Activated CD4-positive, alpha-beta memory T cell treated with anti-CD3 and anti-CD28 coated beads for 36 hours (primary cell): Measurements from ENCODE around the gene BAZ2B. TPM values are rescaled to one million over a fixed set of nuclear protein-coding genes. Genes with fewer than 3 reads are reported as not detected.
A peak's percentile ranks its signal among the peaks of the same experiment; 100 is the strongest.
"Not testable (repeated sequence)": the region's sequence is repeated elsewhere in the genome, so short reads cannot be mapped to it uniquely, and the experiment has no call there.

Source experiments
- CTCF ChIA-PET: fragments of 350-600 bp; sonication (Branson Sonifier 250); formaldehyde crosslinking; loops from one replicate; lab custom pipeline; 2021; ENCODE audit warnings: antibody characterized with exemption, inconsistent platforms; lab: Charles Lee
- POLR2A ChIA-PET: fragments of 350-600 bp; sonication (Branson Sonifier 250); formaldehyde crosslinking; loops from one replicate; lab custom pipeline; 2021; ENCODE audit warnings: antibody characterized with exemption; lab: Charles Lee
- DNase-seq: peaks from one replicate; pipeline ENCODE4 v3.0.0-alpha.2; 2020
- H3K27ac Mint-ChIP-seq: one replicate; pipeline ENCODE4 v1.8.0; 2021; ENCODE audit warnings: mixed read lengths
- H3K27me3 Mint-ChIP-seq: one replicate; pipeline ENCODE4 v1.8.0; 2021; ENCODE audit warnings: mixed read lengths
- H3K36me3 Mint-ChIP-seq: one replicate; pipeline ENCODE4 v1.8.0; 2021; ENCODE audit warnings: mixed read lengths
- H3K4me1 Mint-ChIP-seq: one replicate; pipeline ENCODE4 v1.8.0; 2021; ENCODE audit warnings: low read depth, mixed read lengths
- H3K4me3 Mint-ChIP-seq: one replicate; pipeline ENCODE4 v1.8.0; 2021; ENCODE audit warnings: mild to moderate bottlenecking, mixed read lengths
- H3K9me3 Mint-ChIP-seq: one replicate; pipeline ENCODE4 v1.8.0; 2021; ENCODE audit warnings: mixed read lengths
- intact Hi-C: fragments of 100-400 bp; cut with micrococcal nuclease; formaldehyde crosslinking; loops from one replicate; pipeline ENCODE4 v1.15.1; 2023
- total RNA-seq, 2 experiments: library from RNA; stranded (reverse); gene quantifications; one replicate each; pipeline ENCODE4 v1.2.3, GENCODE V29; 2021

The BAZ2B gene
- total RNA-seq, 2 experiments from 2014 or later: 9.1 to 10.2 TPM

DNA sequence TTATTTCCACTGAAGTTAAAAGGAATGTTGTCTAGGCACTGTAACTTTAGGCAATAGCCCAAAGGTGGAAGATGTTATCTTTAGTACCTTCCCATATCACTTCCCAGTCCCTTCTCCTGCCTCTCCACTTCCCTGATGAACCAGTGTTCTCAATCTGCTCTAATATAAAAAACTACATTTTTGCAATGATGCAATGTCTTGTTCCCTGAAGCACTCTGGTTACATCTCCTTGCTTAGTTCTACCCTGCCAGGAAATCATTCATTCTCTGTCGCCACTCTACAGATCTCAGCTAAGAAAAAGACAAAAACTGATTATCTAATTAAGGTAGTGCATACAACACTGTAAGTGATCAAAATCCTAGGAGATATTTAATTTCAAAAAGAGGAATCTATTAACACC is 71.3 kb downstream of the BAZ2B start:
- ChIA-PET POLR2A (no interaction called here), CTCF (no interaction called here)
- DNase-seq: no peak
- Mint-ChIP-seq H3K4me3 (no peak overlapping the region), H3K9me3 (peaks cover 10% of the 10 kb centered on the region), H3K27me3 (no peaks in the 10 kb centered on the region), H3K36me3 (peaks cover 8% of the 10 kb centered on the region), H3K27ac (no peak overlapping the region), H3K4me1 (no peaks in the 10 kb centered on the region)
- intact Hi-C loops: no loop called here

DNA sequence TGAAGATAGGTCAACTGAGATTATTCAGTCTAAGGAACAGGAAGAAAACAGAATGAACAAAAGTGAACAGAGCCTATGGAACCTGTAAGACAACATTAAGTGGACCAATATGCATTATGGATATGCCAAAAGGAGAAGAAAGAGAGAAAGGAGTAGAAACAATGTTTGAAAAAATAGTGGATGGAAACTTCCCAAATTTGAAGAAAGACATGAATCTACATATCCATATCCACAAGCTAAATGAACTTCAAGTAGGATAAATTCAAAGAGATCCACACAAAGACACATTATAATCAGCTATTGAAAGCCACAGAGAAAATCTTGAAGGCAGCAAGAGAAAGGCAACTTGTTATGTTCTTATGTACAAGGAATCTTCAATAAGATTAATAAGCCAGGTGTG is 74.2 kb downstream of the BAZ2B start:
- H3K4me3 Mint-ChIP-seq: no peak overlapping the region

DNA sequence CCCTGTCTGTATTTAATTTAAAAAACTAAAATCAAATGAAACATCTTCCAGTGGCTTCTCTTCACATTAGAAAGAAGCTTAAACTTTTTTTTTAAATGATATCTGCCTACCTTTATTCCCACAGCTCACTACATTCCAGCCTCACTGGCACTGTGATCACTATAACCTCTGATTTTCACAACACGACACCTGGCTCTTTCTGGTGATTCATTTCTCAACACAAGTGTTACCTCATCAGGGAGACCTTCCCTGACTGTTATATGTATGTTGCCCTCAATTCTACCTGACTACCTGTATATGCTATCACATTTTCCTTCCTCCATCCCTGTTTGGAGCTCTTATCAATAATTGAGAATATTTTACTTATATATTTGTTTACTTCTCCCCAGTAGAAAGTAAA is 76.6 kb downstream of the BAZ2B start:
- peaks cover 10% of the 10 kb centered on the region for H3K9me3 Mint-ChIP-seq
- DNase-seq: no peak
- H3K27me3 Mint-ChIP-seq: no peaks in the 10 kb centered on the region
- ChIA-PET CTCF (no interaction called here), POLR2A (no interaction called here)
- intact Hi-C loops: no loop called here
- no peak overlapping the region for H3K4me3 Mint-ChIP-seq
- H3K27ac Mint-ChIP-seq: no peak overlapping the region
- H3K4me1 Mint-ChIP-seq: no peaks in the 10 kb centered on the region
- peaks cover 8% of the 10 kb centered on the region for H3K36me3 Mint-ChIP-seq

More for the DNA sequence above, 74.2 kb downstream of the BAZ2B start:
- intact Hi-C loops: no loop called here
- Mint-ChIP-seq H3K9me3 (peaks cover 10% of the 10 kb centered on the region), H3K36me3 (peaks cover 8% of the 10 kb centered on the region), H3K4me1 (no peaks in the 10 kb centered on the region), H3K27ac (no peak overlapping the region), H3K27me3 (no peaks in the 10 kb centered on the region)
- ChIA-PET CTCF (no interaction called here), POLR2A (no interaction called here)
- no peak for DNase-seq

DNA sequence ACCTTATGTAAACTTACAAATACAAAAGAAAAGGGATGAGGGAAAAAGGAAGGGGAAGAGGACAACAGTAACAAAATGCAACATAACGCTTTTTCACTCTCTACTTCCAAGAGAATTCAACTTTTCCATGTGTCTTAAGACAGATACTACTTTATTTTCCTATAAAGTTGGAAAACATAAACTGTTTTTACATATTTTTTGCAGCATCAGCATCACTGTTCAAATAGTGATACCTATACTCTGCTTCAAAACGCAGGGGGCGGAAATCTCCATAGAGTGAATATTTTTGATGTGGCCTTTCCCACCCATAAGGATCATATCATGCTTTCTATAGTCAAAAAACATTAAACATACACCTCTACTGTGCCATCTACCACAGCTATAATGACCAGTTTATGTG is 77.5 kb downstream of the BAZ2B start:
- intact Hi-C loops: no loop called here
- ChIA-PET CTCF (no interaction called here), POLR2A (no interaction called here)
- no peak overlapping the region for H3K4me3 Mint-ChIP-seq
- no peaks in the 10 kb centered on the region for H3K4me1 Mint-ChIP-seq
- DNase-seq: no peak
- peaks cover 8% of the 10 kb centered on the region for H3K36me3 Mint-ChIP-seq
- peaks cover 10% of the 10 kb centered on the region for H3K9me3 Mint-ChIP-seq
- H3K27me3 Mint-ChIP-seq: no peaks in the 10 kb centered on the region
- no peak overlapping the region for H3K27ac Mint-ChIP-seq

DNA sequence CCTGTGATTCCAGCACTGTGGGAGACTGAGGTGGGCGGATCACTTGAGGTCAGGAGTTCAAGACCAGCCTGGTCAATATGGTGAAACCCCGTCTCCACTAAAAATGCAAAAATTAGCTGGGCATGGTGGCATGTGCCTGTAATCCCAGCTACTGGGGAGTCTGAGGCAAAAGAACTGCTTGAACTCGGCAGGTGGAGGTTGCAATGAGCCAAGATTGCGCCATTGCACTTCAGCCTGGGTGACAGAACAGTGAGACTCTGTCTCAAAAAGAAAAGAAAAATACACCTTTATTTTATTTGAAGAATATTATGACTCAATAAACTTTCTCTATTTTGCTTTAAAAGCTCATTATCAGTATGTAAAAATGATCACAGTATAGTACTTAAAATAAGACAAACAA is 81.1 kb downstream of the BAZ2B start:
- CTCF ChIA-PET, H3K36me3 Mint-ChIP-seq, H3K4me3 Mint-ChIP-seq, H3K27ac Mint-ChIP-seq, POLR2A ChIA-PET, H3K4me1 Mint-ChIP-seq, H3K27me3 Mint-ChIP-seq, H3K9me3 Mint-ChIP-seq, DNase-seq, intact Hi-C loops: not testable (repeated sequence)

DNA sequence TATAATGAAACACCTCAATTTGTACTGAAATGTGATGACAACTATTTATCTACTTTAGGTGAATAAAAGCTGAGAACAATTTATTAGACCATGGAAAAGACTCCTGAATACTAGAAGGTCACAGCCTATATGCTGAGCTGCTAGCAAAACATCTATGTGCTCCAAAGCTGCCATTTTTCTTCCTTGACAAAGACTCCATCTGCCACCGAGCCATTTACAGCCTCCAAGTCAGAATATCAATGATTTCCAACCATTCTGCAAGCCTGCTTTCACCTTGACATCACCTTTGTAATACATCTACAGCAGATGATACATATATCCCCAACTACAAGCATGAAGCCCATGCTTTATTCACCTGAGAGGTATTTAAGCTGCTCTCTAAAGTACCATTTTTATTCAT is 84.9 kb downstream of the BAZ2B start:
- Mint-ChIP-seq H3K9me3 (no peaks in the 10 kb centered on the region), H3K4me3 (no peak overlapping the region), H3K27me3 (no peaks in the 10 kb centered on the region), H3K4me1 (no peaks in the 10 kb centered on the region), H3K36me3 (no peaks in the 10 kb centered on the region), H3K27ac (no peak overlapping the region)
- no peak for DNase-seq
- ChIA-PET CTCF (no interaction called here), POLR2A (no interaction called here)
- intact Hi-C loops: no loop called here

DNA sequence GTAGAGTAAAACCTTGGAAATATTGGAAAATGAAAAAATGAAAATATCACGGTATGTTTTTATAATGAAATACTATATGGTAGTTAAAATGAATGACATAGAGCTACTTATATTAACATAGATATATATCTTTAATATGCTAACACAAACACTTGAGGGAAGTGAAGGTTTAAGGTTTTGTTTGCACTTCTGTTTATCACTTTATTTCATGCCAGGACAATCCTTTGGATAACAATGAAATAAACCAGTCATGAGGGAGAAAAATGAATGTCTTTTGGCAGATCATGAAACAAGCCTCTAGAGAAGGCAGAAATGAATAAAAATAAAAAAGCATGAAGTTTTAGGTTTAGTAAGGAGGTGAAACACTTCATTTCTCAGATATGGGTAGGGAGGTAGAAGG is 89.9 kb downstream of the BAZ2B start:
- no peak for DNase-seq
- H3K36me3 Mint-ChIP-seq: no peaks in the 10 kb centered on the region
- intact Hi-C loops: no loop called here
- no peaks in the 10 kb centered on the region for H3K9me3 Mint-ChIP-seq
- CTCF ChIA-PET: no interaction called here
- POLR2A ChIA-PET: no interaction called here
- no peak overlapping the region for H3K4me3 Mint-ChIP-seq
- no peaks in the 10 kb centered on the region for H3K4me1 Mint-ChIP-seq
- H3K27ac Mint-ChIP-seq: no peak overlapping the region
- H3K27me3 Mint-ChIP-seq: no peaks in the 10 kb centered on the region

DNA sequence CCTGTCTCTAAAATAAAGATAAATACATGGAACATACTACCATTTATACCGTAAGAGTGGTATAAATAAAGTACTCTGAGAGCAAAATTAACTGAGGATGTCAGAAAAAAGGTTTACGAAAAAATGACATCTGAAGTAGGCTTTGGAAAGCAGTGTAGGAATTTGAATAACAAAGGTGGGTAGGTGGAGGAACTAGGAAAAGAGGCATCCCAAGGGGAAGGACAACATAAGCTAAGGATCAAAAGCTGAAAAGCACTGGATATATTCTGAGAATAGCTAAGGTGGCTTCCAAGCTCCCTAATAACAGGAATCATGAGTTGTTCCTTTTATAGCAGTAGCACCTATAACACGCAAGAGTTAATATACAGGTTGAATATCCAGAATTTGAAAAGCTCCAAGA is 91.3 kb downstream of the BAZ2B start:
- POLR2A ChIA-PET: no interaction called here
- Mint-ChIP-seq H3K27me3 (no peaks in the 10 kb centered on the region), H3K36me3 (no peaks in the 10 kb centered on the region), H3K9me3 (no peaks in the 10 kb centered on the region), H3K4me3 (no peak overlapping the region), H3K27ac (no peak overlapping the region), H3K4me1 (no peaks in the 10 kb centered on the region)
- CTCF ChIA-PET: no interaction called here
- no peak for DNase-seq
- intact Hi-C loops: no loop called here

DNA sequence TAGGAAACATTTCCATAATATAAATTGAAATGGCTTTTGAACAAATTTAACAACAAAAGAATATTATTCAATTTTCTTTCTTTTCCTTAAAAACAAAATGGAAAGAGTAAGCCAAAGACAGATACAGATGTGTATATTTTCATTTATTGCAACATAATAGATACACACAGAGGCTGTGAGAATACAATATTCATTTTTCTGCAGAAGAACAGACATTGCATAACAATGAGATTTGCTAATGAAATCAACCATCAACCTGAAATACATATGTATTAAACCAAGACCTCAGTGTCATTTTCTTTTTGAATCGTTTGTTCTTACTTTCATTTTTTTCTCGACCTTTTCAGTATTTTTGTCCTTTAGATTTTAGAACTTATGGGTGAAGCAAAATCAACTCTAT is 95.1 kb downstream of the BAZ2B start:
- peaks cover 5% of the 10 kb centered on the region for H3K4me1 Mint-ChIP-seq
- H3K27ac Mint-ChIP-seq: no peak overlapping the region
- no peaks in the 10 kb centered on the region for H3K9me3 Mint-ChIP-seq
- intact Hi-C loops: no loop called here
- H3K36me3 Mint-ChIP-seq: no peaks in the 10 kb centered on the region
- no peak overlapping the region for H3K4me3 Mint-ChIP-seq
- ChIA-PET CTCF (no interaction called here), POLR2A (no interaction called here)
- no peak for DNase-seq
- no peaks in the 10 kb centered on the region for H3K27me3 Mint-ChIP-seq

DNA sequence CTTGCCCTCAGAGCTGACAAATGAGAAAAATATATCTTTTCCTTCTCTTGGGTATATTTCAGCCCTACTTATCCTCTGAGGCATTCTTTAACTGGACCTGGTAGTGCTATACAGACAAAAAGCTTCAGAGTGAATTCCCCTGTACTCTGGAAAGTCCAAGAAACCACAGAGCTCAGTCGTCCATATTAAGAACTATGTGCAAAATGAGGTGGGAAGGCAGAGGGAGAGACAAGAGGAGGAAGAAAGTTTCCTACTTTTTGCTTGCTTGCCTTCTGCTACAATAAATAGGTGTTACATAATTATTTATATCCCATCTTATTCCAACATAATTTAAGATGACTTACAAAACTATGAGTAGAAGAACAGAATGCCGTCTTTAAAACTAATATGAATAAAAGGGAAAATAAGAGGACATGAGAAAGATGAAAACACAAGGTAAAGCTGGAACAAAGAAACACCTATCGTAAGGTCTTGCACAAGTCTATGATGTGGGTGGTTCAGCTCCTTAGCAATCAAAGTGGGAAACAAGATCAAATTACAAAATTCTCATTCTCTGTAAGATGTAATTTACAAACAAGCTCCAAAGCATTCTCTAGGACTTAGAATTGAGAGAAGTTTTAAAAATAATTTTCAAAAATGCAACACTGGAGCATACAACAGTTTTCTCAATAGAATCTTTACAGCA is 97.9 kb downstream of the BAZ2B start:
- H3K27me3 Mint-ChIP-seq: no peaks in the 10 kb centered on the region
- H3K27ac Mint-ChIP-seq: no peak overlapping the region
- intact Hi-C loops: loop anchor here (10.0 kb wide), 1 partner anchor 386 kb away; the partner anchor contains the start of gene LY75
- no peak for DNase-seq
- no peaks in the 10 kb centered on the region for H3K9me3 Mint-ChIP-seq
- no peaks in the 10 kb centered on the region for H3K36me3 Mint-ChIP-seq
- POLR2A ChIA-PET: no interaction called here
- H3K4me1 Mint-ChIP-seq: peaks cover 22% of the 10 kb centered on the region
- no peak overlapping the region for H3K4me3 Mint-ChIP-seq
- CTCF ChIA-PET: no interaction called here

DNA sequence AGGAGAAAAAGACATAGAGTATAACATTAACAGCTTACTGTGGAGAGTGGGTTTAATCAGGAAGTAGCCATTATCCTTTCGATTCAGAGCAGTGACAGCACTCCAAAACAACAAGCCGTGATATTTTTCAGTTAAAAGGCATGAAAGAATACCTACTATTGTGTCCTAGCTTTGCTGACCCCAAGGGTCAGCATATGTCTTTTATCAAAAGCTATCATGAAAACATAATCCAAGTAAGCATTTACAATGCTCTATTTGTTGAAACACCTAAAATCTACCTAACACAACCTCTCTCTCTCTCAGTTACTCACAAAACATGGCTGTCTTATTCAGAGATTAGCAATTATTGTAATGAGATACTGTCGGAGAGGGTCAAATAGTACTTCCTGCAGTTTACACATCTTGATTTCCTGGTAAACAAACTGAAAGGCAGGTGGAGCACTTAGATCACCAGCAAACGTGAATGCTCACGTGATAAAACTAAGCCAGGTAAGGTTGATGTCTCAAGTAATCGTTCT is 100.0 kb downstream of the BAZ2B start:
- no peak for DNase-seq
- Mint-ChIP-seq H3K4me1 (peaks cover 27% of the 10 kb centered on the region), H3K36me3 (no peaks in the 10 kb centered on the region), H3K27ac (peak overlapping the region; percentile 59), H3K9me3 (no peaks in the 10 kb centered on the region), H3K4me3 (peak overlapping the region; percentile 69), H3K27me3 (no peaks in the 10 kb centered on the region)
- CTCF ChIA-PET: interaction anchor here (1.1 to 1.4 kb wide), 2 partner anchors 196 to 363 kb away, joined by 3 to 4 read pairs; no protein-coding TSS in a partner anchor
- intact Hi-C loops: loop anchor here (1.0 to 10.0 kb wide), 4 partner anchors 19 to 389 kb away; partner anchors contain the start of genes LY75, MARCHF7 and WDSUB1
- POLR2A ChIA-PET: interaction anchor here (0.7 kb wide), 1 partner anchor 196 kb away, joined by 3 read pairs; the partner anchor contains the start of gene MARCHF7

DNA sequence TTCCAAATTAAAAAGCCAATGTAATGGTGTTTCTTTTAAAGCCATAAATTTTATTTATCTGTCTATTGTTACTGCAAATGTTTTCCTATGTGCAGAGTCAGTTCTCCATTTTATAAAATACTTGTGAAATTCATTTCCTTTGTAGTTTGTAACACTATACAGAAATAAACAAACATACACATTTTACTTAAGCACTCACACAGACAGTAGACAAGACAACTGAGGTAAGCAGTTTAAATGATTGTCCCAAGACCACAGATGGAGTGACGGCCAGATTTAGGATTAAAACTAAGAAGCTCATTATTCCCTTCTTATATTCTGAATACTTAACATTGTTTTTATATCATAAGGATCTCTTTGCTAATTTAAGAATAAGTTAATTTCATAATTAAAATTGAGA is 100.9 kb downstream of the BAZ2B start:
- H3K27ac Mint-ChIP-seq: peak overlapping the region; percentile 59

DNA sequence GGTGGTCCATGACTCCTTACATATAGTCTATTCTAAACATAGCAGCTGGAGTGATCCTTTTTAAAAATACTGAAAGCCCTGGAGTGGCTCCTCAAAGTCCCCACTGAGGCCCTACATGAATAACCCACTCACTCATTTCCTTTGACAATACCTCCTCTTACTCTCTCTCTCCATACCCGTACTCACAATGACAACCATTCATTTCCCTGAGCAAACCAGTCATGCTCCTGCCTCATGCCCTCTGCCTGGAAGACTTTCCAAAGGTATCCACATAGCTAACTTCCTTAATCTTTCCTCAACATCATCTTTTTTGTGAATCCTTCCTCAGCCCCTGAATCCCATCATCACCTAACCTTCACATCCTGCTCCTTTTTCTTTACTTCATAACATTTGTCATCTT is 102.6 kb downstream of the BAZ2B start:
- ChIA-PET CTCF (no interaction called here), POLR2A (no interaction called here)
- DNase-seq: no peak
- H3K9me3 Mint-ChIP-seq: no peaks in the 10 kb centered on the region
- intact Hi-C loops: loop anchor here (10.0 kb wide), 1 partner anchor 391 kb away; the partner anchor contains the start of gene LY75
- no peak overlapping the region for H3K27ac Mint-ChIP-seq
- no peaks in the 10 kb centered on the region for H3K36me3 Mint-ChIP-seq
- H3K4me3 Mint-ChIP-seq: no peak overlapping the region
- H3K4me1 Mint-ChIP-seq: peaks cover 27% of the 10 kb centered on the region
- no peaks in the 10 kb centered on the region for H3K27me3 Mint-ChIP-seq

More for the DNA sequence above, 100.9 kb downstream of the BAZ2B start:
- no peak for DNase-seq
- Mint-ChIP-seq H3K4me3 (peak overlapping the region; percentile 68), H3K4me1 (peaks cover 27% of the 10 kb centered on the region), H3K9me3 (no peaks in the 10 kb centered on the region), H3K36me3 (no peaks in the 10 kb centered on the region), H3K27me3 (no peaks in the 10 kb centered on the region)
- intact Hi-C loops: loop anchor here (10.0 kb wide), 1 partner anchor 389 kb away; the partner anchor contains the start of gene LY75
- ChIA-PET CTCF (interaction anchor here (1.1 to 1.4 kb wide), 2 partner anchors 196 to 364 kb away, joined by 3 to 4 read pairs; no protein-coding TSS in a partner anchor), POLR2A (no interaction called here)
